Activated CD4-positive, alpha-beta T cell treated with anti-CD3 and anti-CD28 coated beads, Interleukin-2, Interleukin-4, amounts not matched to agents 100 ng/mL and 50 ng/mL, durations not matched to agents 16 hours and 8 hours (primary cell): ENCODE results near the gene LPP.
A peak's percentile ranks its signal among the peaks of the same experiment; 100 is the strongest.

ENCODE experiments used
- DNase-seq: peaks from one replicate; pipeline ENCODE4 v3.0.0-alpha.2; 2020; ENCODE audit warnings: low spot score

The LPP gene

GRCh38 chr3:188881954-188882641, 728.1 kb downstream of the LPP start:
- no peak for DNase-seq

DNA sequence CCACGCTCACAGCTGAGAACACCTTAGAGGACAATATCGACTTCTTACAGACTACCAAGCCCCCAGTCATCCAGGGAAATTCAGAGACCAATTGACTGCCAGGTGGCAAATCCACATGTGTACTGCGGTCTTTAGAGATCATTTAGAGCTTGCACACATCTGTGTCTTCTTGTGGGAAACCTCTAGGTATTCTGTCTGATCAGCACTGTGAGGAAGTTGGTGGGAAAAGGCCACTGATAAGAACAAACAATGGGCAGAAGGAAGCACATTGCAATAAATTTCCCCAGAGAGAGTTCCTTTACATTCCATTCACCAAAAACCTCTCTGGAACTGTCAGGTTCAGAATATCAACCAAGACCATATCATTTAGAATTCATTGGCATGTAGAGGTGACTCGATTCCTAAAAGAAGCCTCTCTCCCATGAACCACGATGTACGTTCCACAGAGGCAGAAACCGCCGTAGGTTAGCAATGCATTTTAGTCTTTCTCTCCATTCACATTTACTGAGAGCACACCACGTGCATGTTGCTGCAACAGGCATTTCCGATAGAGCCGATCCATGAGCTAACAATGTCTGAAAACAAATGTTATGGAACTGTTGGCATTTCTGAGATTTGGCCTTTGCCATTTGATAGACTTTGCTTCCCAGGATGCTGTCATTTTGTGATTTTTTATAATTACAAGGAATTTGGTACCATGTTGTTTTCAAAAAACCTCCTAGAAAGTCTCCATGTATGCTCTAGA, 730.5 kb downstream of the LPP start:
- DNase-seq, result no peak

- no peak for DNase-seq
These were observed 734.5 kb downstream of the LPP start for GRCh38 chr3:188888321-188889053.

GRCh38 chr3:188889054-188889491, 735.1 kb downstream of the LPP start:
- no peak for DNase-seq

- DNase-seq, result no peak
These were observed 736.8 kb downstream of the LPP start for GRCh38 chr3:188890572-188891270.

DNA sequence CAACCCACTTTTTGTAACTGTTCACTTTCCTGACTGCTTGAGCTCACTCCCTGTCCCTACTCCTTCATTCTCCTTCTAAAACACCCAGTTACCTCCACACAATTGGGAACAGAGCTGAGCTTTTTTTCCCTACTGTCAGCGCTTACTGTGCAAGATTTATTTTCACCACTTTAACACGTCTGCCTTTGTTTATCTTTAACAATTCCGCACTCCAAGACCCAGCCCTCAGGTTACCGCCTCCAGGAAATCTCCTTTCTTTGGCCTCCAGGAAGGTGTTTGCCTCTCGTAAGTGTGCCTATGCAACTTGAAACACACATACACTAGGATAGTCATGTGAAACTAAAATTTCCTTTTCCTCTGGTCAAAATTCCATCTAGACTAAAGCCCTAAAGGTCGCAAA, 745.9 kb downstream of the LPP start:
- DNase-seq, result no peak

GRCh38 chr3:188900421-188900951, 746.5 kb downstream of the LPP start:
- no peak for DNase-seq

DNA sequence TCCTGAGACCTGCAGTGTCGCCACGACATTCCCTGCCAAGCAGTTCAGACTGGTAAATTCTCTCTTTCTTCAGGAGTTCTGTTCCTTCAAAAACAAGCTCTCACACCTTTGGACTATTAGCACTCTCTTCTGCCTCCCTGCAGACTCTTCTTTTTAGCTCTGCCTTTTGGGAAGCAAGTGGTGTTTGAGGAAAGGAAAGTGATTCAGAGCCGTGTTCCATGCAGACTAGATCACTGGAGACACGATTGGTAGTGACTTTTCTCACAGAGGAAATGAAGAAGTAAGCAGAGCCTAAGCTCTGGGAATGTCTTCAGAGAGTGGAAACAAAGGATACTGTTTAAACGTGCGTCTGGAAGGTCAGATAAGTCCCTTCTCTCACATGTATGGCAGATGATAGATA, 747.2 kb downstream of the LPP start:
- no peak for DNase-seq

GRCh38 chr3:188901671-188902287, 747.8 kb downstream of the LPP start:
- DNase-seq, result no peak

DNA sequence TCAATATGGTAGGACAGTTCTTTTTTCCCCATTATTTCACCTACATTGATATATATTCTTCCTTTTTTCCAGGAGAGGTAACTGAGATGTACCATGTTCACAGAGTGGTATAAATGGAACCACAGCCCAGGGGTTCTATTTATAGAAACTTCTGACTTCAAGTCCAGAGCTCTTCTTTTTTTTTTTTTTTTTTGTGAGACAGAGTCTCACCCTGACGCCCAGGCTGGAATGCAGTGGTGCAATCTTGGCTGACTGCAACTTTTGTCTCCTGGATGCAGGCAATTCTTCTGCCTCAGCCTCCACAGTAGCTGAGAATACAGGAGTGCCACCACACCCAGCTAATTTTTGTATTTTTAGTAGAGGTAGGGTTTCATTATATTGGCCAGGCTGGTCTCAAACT, 750.7 kb downstream of the LPP start:
- DNase-seq, result no peak

DNA sequence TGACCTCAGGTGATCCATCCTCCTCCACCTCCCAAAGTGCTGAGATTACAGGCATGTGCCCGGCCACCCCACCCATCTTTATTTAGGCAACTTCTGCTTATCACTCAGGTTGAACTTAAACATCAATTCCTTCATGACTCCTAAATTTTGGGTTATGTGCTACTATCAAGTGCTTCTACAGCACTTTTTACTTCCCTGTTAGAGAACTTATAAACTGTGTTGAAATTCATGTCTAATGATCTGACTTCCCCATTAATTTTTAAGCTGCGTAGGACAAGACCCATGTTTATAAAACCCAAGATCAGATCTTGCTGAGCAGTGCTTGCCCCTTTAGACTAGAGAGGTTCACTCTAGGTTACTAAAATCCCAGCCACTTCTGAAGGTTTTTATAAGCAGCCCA, 751.6 kb downstream of the LPP start:
- no peak for DNase-seq

DNA sequence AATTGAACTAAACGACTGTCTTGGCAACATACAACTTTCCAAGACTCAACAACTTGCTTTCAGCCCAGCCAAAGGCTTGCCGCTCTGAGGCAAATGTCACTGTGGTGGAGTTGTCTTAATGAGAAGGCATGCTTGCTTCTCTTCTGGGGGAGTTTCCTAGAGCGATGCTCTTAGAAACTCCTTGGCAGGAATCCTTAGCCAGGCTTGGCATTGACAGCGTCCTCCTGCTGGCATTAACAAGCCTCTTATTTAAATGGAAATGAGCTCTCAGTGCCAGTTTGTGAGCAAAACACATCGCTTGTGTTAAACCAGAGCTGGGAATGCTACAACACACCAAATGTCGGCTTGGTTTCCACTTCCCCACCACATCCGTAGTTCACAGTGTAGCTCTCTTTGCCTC, 752.3 kb downstream of the LPP start:
- no peak for DNase-seq

DNA sequence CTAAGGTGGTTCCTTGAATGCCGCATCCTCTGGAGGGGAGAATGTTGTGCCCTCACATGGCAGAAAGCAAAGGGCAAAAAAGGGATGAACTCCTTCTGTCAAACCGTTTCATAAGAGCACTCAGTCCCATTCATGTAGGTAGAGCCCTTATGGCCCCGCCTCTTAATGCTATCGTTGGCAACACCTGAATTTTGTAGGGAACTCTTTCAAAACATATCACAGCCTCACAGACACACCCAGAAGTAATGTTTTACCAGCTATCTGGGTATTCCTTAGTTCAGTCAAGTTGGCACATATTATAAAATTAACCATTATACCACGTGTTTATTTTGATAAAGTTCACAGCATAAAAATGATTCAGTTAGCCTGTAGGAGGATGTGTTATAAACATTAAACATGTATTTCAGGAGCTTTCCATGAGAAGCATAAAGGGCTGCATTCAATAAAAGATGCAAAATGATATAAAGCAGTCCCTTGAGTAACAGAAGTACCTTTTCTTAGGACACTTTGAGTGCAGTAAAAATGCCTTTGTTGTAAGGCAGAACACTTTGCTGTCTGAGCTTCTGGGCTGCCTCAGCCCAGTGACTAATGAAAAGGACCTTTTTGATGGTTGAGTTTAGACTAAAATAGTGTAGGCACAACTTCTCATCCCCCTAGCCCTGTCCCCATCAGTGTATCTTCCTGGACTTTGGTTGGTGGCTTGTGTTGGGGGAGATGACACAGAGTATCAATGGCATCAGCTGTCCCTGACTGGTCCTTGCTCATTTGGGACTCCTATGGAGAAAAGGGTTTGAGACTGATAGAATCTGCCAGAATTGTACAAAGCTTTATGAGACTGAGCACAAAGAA, 754.3 kb downstream of the LPP start:
- no peak for DNase-seq

- DNase-seq, result no peak
These were observed 757.3 kb downstream of the LPP start for GRCh38 chr3:188911026-188911850.

- DNase-seq, result no peak
These were observed 759.1 kb downstream of the LPP start for GRCh38 chr3:188913084-188913483.

GRCh38 chr3:188914552-188914951, 760.6 kb downstream of the LPP start:
- DNase-seq, result peak; percentile 84

GRCh38 chr3:188915127-188915526, 761.2 kb downstream of the LPP start:
- DNase-seq, result peak; percentile 90

GRCh38 chr3:188916934-188917401, 763.0 kb downstream of the LPP start:
- DNase-seq, result peak; percentile 82

DNA sequence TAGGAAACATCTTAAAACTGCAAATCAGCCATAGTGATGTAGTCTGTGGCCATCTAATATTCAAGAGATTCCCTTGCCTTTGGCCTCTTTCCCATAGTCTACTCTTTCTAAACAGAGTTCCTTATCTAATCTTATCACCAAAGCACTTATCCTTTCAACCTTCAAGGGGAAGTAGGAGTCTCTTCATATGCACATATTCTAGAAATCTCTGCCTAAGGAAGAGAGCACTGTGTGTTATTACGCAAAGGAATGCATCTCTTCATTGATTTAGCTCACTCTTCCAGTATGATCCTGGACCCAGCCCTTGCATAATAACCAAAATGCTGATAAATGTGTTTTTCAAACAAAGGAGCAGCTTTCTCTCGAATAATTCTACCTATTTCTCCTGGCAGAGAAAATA, 764.1 kb downstream of the LPP start:
- DNase-seq, result no peak

GRCh38 chr3:188923671-188924070, 769.7 kb downstream of the LPP start:
- no peak for DNase-seq
